Measurements from ENCODE around the gene ZNF618.

- TF ChIP-seq RAD21 (IDR thresholded peaks at IDR 0.05; ENCODE audit: low read length) (no peak), CTCF (IDR thresholded peaks at IDR 0.05) (no peak), POLR2AphosphoS5 (IDR thresholded peaks at IDR 0.05; ENCODE audit: low read depth, low read length) (no peak), EZH2phosphoT487 (IDR thresholded peaks at IDR 0.05; ENCODE audit: borderline replicate concordance, low read depth) (no peak), ELF1 (IDR thresholded peaks at IDR 0.05) (no peak), MXI1 (IDR thresholded peaks at IDR 0.05; ENCODE audit: low read depth, low read length) (no peak), NFIC (IDR thresholded peaks at IDR 0.05; ENCODE audit: borderline replicate concordance) (no peak), SIN3A (IDR thresholded peaks at IDR 0.05; ENCODE audit: borderline replicate concordance, low read depth, low read length) (no peak), IRF3 (IDR thresholded peaks at IDR 0.05; ENCODE audit: low read depth, low read length) (no peak)
These were observed 2.2 kb upstream of the ZNF618 start for GRCh38 chr9:113873926-113874325.
